GM21619 (cell line): ENCODE data around the gene SLC10A7.

Source experiments
- ATAC-seq: cut with Tn5 transposase; IDR thresholded peaks from one replicate; pipeline ENCODE4 v1.9.1; 2021; ENCODE audit not compliant: unreplicated experiment

The SLC10A7 gene

DNA sequence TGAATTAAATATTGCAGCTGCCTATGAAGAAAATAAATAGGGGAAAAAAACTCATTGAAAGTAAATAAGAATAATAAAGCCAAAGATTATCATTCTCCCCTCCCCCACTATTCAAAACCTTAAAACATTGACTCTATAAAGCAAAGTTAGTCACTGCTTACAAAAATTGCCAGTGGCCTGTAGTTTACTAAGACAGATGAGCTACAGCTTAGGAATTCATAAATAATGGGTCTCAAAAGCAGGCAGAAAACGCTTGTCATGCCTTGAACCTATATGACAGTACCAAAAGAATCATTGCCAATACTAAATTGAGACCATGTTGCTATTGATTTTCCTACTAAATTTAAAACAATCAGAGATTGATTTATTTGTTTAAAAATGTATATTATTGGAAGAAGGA lies 78.9 kb downstream of the SLC10A7 start:
- ATAC-seq = no peak

DNA sequence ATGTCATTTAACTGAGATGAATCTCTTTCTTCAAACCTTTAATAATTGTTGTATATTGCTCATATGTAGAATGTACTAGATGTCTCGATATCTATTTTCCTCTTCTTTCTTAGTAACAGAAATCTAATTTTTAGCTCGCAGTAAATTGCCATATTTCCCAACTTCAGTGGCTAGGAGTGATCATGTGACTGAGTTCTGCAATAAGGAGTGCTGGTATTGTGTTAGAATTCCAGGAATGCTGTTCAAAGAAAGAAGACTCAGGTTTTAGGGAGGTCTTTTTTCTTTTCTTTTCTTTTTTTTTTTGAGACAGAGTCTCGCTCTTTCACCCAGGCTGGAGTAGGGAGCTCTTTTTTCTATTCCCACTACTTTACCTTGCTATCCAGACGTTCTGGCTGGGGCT lies 81.7 kb downstream of the SLC10A7 start:
- no peak for ATAC-seq

DNA sequence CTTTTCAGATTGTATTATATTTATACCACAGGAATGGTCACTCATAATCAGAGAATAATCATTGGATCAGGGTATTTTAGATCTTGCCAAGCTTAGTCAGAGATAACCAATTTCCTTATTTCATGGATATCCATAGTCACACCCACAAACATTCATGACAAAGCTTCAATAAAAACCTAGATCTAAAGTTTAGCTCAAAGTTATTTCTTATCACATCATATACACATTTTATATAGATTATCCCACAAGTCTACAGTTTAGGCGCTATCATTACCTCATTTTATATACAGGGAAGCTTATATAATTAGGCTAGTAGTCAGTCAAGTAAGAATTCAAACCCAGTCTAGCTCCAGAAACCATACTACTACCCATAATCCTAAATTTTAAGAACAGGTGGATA lies 82.3 kb downstream of the SLC10A7 start:
- no peak for ATAC-seq

DNA sequence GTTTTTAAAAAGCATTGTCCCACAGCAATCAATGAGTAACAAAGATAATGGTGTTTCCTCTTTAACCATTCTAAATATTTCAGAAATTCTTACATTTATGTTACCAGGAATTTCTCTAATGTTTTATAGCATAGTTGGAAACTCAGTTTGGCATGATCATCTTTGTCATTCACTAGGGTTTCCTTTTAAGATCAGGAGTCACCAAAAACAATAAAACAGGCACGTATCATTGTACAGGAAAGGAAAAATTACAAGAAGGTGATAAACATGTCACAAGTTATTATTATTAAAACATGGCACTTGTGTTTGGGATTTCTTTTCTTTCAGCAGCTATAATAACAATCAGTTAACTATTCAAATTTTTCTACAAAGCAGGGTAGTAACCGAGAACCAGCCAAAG lies 84.0 kb downstream of the SLC10A7 start:
- no peak for ATAC-seq

DNA sequence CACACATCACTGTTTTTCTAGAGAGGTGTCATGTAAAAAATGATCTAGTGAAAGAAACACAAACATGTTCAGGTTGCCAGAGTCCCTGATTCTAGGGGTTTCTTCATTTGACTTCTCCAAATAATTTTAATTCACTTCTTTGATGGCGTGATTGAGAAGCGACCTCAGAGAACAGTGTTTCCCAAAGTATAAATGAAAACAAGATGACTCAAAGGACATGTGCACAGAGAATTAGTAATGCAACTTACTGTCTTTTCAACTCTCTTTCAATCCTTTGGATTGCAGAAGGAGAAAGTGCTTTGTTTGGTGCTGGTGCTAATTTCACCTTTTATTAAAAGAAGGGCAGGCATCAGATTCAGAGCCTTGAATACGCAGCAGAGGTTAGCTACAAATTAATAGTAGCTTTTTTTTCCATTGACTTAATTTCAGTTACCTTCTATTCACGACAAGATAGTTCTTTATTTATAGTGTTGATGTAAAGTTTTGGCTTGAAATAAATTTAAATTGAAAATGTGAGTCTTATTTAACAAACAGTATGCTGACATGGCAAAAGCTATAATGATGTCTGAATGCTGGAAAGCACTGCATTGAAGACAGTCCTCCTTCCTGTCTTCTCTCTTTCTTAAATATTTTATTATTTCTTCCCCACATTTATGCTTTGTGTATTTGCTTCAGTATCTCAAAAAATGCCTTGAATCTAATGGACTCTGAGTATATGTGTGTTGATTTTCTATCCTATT lies 85.1 kb downstream of the SLC10A7 start:
- ATAC-seq = no peak

DNA sequence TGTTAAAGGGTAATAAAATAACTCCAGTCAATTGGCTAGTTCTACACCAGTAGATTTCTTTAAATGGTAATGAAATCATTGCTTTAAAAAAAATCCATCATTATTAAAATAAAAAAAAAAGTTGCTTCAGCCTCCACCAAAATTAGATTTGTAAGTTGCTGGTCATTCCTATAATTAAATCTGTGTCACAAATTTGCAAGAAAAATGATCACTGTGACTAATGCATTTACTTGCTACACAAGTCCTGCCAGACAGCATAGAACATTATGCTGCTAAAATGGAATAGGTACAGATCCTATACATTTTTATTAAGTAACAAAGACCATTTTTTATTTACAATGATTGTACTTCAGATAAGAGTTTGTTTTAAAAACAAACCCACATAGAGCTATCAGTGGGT lies 85.8 kb downstream of the SLC10A7 start:
- ATAC-seq = no peak

DNA sequence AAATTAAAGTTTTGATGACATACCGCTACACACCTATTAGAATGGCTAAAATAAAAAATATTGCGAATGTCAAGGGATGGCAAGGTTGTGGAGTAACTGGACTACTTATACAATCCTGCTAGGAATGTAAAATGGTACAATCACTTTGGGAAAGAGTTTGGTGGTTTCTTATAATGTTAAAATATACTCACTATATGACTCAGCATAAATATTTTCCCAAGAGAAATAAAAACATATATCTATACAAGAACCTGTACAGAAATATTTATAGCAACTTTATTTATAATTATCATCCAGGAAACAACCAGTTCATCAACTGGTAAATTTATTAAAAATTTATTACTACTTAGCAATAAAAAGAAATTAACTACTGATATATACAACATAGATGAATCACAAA lies 89.7 kb downstream of the SLC10A7 start:
- no peak for ATAC-seq

DNA sequence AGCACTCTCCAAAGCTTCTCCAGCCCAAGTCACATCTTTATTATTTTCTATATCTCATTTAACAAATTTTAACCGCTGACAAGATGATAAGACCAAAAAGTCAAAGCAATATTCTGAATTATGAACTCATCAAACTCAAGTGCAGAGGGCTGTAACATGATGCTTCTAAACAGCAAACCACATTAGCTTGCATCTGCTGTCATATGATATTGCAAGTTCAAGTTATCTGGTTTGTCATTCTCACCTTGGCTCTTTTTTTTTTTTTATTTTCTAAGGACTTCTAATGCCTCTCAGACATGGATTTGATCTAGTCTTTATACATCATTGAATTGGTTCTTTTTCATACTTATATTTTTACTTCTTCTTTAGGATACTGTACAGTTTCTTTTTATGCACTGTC lies 93.4 kb downstream of the SLC10A7 start:
- ATAC-seq = no peak

DNA sequence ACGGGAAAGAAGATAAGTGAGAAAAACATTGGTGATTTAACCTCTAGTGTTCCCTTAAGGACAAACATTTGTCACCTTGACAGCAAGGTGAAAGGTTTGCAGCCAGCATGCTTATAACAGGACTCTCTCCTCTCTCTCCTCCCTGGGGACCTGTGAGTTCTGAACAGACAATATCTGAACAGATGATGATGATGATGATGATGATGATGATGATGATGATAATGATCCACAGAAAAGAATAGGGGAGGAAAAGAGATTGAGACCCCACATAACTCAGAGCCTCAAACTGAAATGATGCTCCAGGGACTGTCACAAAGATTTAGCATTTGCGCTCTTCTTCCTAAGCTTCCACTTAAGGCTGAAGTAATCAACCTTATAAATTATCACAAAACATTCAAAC lies 103.9 kb downstream of the SLC10A7 start:
- ATAC-seq = no peak

DNA sequence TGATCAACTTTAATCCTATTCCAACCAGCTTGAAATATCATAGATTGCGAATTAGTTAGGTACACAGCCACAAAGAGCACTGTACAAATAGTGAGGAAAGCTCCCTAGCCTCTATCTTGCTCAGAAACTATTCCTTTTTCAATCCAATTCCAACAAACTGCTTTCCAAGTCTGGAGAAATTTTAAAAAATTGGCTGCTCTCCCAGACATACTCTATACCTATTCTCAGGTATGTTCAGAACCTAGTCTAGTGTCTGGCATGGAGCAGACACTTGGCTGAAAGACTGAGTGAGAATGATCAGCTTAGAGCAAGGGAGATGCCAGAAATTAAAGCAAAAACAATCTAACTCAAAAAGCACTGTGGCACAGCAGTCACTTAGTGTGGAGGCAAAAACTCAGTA lies 105.9 kb downstream of the SLC10A7 start:
- ATAC-seq = no peak

DNA sequence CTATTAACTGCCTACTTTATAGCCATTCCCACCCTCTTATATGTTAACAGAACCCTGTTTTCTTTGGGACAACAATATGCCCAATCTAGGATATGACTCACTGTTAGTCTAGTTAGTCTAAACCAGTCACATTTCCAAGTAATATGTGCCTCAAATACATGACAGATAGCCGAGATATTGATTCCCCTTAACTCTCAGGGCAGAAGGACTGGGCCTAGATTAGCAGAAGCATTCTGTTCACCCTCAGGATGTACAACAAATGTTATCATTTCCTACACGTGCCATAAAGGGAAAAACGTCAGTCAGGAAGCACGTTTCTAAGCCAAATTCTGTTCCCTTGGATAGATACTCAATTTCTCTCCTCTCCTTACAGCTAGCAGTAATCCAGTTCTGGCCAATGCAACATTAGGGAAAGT lies 114.1 kb downstream of the SLC10A7 start:
- no peak for ATAC-seq

DNA sequence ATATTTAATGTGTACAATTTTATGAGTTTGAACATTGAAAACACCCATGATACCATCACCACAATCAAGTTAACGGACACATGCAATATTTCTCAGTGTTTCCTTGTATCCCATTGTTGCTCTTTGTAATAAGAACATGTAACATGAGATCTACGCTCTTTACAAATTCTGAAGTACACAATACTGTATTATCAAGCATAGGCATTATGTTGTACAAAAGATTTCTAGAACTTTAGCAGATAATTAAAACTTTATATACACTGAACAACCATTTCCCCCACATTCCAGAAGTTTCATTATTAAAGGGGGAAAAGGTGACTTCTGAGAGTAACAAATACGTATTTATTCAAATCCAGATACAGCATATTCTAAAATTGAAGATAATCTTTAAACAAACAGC lies 114.5 kb downstream of the SLC10A7 start:
- ATAC-seq = no peak

DNA sequence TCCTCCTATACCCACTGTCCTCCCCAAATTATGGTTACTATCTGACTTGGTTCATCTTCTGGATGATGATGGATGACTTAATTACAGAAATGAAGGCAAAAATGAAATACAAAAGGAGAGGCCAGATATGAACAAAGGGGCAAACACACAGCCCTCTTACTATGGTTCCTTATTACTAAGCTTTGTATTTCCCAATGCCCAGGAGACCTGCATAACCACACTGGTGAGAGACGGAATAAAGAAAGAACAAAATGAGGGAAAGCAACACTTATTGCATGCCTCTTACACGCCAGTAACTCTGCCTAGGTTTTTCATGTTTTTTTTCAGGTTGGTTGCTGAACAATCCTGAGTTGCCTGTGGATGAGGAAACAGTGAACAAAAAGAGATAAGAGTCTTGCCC lies 120.5 kb downstream of the SLC10A7 start:
- no peak for ATAC-seq

DNA sequence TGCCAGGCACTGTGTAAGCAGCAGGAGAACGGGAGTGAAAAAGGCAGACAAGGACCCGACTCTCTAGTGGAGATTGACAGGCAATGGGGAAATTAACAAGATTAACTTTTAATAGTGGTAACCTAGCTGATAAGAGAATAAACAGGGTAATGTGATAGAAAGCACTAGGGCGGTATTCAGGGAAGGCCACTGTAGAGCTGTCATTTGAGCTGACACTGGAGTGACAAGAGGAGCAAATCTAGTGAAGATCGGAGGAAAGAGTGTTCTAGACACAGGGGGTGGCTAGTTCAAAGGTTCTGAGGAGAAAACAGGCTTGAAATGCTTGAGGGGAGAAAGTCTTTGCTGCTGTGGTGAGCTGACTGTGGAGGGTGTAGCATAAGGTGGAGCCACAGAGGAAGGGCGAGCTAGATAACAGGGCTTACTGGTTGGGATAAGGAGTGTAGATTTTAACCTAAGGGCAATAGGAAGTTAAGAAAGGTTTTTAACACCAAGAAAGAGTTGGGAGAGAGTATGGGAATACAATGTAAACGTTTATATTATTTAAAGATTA lies 122.8 kb downstream of the SLC10A7 start:
- ATAC-seq = no peak

DNA sequence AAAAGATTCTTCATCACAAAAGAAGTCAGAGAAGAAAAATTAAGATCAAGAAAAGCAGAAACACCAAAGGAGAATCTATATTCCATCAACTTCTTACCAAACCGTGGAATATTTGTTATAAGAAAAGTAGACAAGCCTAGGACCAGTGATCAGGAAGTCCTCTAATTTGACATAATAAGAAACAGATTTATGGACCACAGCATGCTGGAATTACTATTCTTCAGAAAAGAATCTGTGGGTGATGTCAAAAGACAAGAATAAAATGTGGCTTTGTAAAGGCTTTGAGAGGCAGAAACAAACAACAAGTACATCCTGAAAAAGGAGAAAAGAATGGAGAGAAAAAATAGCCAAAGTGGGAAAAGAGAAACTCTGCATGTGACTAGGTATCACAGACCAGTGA lies 123.3 kb downstream of the SLC10A7 start:
- ATAC-seq = no peak

DNA sequence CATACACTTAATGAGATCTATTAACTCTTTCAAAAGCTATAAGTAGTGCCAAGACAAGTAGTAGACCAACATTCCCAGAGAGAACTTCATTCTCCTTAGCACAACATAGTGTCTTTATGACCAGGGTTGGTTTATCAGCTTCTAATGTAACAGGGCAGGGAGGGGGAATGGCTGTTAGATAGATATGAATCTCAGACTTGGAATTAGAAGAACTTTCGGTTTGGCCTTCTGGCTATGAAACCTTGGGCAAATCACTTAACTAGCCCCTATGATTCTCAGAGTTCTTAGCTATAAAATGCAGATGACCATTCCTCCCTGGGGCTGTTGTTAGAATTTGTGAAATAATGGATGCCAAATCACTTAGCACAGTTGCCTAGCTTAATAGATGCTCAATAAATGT lies 132.2 kb downstream of the SLC10A7 start:
- ATAC-seq = no peak

DNA sequence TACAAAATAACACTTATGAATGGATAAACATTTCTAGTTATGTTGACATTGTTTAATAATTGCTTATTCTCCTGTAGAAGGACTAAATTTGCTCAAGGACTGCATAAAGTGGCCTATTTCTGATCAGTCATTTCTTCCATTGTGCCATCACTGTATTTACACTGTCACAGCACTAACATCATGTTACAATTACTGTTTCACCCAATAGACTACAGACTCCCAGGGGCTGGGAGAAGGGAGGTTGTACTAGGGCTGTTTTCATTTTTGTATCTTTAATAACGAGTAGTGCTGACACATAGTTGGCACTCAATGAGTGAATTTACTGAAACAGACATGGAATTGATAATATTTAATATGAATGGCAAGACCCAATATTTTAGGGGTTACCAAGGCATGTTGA lies 139.5 kb downstream of the SLC10A7 start:
- ATAC-seq = no peak

DNA sequence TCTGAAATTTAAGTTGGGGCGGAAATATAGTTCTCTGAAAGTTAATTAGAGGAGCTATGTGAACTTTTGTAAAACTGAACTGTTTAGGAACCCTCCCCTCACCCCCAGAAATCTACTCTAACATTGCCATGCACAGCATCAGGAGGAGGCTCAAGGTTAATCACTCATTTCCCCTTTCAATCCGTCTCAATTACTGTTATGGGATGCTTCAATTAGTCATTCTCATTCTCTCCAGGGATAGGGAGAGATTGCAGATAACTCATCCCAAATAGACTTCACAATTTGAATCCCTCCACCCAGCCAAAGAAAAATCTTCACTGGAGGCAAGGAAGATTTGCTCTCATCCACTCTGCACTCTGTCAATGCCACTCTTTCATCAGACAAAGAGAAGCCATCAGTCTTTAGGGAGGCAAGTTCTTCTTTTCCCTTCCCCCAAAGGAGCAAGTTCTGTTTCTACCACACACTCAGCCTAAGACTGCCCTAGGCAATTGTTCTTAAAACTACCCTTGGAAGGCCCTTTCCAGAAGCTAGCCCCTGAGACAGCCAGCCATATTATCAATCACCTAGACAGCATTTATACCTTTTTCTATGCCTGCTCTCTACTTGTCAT lies 140.4 kb downstream of the SLC10A7 start:
- no peak for ATAC-seq

DNA sequence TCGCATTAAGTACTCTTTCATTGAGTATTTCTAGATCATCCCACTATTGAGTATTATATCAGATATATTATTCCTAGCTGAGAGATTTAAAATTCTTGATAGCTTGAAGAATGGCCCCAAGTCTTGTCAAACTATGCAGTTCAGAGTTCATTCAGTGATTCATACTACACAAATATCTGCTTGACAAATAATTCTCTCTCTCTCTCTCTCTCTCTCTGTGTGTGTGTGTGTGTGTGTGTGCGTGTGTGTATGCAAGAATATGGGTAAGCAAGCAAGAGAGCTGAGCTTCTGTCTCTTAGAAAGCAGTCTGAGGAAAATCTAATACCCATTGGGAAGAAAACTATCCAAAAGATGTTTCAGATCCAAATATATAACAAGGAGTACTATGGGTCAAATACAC lies 142.0 kb downstream of the SLC10A7 start:
- no peak for ATAC-seq

DNA sequence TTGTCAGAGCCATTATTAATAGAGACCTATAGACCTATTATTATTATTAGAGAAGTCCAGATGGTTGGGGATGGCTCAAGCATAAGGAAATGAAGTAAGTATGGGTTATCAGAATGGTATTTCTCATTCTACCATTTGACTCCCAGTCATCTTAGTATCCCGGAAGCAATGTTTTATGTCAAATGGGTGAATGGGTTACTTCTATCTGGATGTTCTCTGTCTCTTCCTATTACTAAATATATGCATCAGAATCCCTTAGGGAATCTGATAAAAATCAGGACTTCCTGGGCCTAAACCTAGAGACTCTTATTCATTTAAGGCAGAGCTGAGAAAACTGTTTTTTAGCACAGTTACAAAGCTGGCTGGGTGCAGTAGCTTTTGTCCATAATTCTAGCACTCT lies 149.9 kb downstream of the SLC10A7 start:
- no peak for ATAC-seq

DNA sequence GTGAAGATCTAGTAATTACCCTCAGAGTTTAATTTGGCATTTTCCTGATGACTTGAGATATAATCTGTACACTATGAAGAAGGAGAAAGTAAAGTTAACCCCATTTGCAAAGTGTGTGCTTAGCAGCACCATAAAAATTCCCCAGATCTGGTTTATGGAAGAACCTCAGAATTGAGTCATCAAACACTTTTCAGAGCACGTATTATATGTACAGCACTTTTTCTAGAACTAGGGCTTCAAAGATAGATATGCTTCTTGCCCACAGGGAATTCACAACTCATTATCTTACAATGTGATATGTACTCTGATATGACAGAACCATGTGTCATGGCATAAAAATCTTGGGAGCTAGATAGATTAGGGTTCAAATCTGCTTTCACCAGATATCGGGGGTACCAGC lies 150.9 kb downstream of the SLC10A7 start:
- no peak for ATAC-seq

DNA sequence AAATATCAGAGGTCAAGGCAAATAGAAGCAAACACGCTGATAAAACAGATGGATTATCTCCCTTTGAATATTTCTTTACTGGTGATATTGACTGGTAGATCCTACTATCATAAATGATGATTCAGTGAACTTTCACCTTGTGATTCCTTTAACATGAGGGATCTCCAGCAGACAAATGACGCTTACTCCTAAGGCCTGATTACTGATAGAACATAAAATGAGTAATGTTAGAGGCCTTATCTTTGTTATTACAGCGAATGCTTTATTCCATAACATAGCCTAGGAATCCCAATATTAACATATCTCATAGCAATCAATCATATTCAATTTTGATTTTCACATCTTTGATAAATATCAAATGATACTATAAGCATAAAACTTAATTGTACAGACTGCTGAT lies 152.3 kb downstream of the SLC10A7 start:
- no peak for ATAC-seq

DNA sequence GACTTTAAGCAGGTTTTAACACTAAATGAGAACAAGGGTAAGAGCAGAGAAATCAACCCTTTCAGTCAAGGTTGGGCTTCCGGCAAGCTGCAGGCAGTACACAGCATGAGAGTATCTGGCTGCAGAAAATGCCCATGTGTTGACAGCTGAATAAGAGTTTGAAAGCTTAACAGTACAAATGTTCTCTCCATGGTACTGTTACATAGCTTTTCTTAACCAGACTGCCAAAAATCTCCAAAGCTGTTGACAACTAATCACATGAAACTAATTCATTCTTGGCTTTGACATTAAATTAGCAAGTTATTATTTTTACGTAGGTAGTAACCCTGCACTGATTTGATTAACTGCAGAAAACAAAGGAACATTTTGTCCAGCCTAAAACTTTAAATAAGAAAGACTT lies 153.5 kb downstream of the SLC10A7 start:
- no peak for ATAC-seq
